ENCODE data around the gene CBX1.
A peak's percentile ranks its signal among the peaks of the same experiment; 100 is the strongest.
"Not testable (repeated sequence)": the region's sequence is repeated elsewhere in the genome, so short reads cannot be mapped to it uniquely, and the experiment has no call there.

The CBX1 gene

DNA sequence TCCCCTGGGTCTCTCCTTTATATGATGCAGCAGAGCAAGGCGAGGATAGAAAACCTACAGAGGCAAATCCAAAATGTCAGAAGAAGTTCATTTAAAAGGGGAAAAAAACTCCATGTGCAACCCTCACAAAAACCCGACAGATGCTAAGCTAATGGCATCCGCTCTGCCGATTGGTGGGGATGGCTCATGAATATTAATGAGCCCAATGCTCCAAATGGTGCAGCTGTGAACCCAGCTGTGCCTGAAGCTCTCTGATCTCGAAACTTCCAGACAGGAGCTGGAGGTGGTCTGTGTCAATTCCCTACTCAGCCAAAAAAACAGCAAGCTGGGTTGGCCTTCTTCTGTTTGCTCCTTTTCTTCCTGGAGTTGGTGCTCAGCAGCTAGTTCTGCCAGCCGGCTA lies 21.8 kb upstream of the CBX1 start:
- DNase-seq, result no peak

DNA sequence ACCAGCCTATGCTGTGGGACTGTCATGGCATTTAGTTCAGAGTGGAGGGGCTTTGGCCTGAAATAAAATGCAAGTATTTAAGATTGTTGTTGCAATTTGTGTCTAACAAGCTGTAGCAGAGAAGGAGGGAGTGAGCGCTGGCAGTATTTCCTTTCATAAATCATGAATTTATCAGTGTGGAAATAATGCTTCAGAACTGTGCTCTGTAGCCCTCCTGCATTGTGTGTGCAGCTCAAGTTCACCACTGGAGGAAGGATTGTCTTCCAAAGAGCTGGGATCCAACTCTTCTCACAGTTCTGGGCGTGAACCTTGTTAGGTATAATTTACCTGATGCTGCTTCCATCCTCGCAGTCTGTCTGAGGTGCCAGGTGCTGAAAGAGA lies 21.4 kb upstream of the CBX1 start:
- DNase-seq, result no peak

- DNase-seq, result peak in 1 of 2 experiments; percentile 29
These were observed 20.8 kb upstream of the CBX1 start for GRCh38 chr17:48121923-48122664.

GRCh38 chr17:48113201-48113676 lies 12.0 kb upstream of the CBX1 start:
- DNase-seq, result no peak

- DNase-seq, result no peak
These were observed 10.6 kb upstream of the CBX1 start for GRCh38 chr17:48111937-48112241.

DNA sequence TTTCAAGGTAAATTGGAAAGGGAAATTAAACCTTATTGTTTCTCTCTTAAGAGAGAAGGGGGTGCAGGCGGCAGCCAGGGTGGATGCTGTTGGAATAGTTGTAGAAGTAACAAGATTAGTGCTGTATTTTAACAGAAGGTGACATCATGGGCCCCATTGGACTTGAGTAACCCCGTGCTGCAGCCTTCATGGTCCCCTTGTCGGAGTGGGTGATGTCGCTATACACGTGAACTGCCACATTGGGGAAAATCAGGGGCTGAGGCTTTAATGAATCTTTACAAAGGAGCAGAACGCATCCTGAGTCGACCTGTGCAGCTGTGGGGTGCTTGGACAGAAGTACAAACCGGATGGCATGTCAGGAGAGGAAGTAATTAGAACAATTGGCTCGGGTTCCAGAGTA lies 9.5 kb upstream of the CBX1 start:
- DNase-seq, result no peak

GRCh38 chr17:48107137-48108055 lies 6.1 kb upstream of the CBX1 start, which contains the start of gene SNX11:
Gene SNX11, plus strand, starts transcription at chr17:48107766. Its CDS starts 4,278 bp downstream, at chr17:48112044.
- peak; percentile 85 to 94 for DNase-seq

- DNase-seq, result no peak
These were observed 5.5 kb upstream of the CBX1 start for GRCh38 chr17:48106802-48107136.

- no peak for DNase-seq
These were observed 3.2 kb upstream of the CBX1 start for GRCh38 chr17:48104440-48104839.

GRCh38 chr17:48102798-48103715 lies 1.8 kb upstream of the CBX1 start:
- no peak for DNase-seq

DNA sequence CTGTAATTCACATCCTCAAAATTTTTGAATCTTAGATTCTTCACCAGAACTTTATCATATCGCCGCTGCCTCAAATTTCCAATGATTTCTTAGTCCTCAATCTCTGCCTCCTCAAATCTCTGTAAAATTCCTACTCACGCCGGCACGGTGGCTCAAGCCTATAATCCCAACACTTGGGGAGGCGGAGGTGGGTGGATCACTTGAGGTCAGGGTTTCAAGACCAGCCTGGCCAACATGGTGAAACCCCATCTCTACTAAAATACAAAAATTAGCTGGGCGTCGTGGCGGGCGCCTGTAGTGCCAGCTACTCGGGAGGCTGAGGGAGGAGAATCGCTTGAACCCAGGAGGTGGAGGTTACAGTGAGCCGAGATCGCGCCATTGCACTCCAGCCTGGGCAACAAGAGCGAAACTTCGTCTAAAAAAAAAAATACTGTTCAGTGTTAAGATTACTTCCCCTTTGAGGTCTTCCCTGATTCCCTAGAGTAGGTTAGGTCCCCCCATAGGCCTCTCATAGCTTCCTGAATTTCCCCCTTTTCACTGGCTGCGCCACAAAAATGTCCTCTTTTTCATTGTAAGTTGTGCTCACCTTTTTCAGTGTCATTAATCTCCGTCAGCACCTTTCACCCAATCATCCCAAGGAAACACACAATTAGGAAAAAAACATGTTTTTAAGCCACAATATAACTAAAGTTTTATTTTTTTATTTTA lies 919 bp upstream of the CBX1 start:
- no peak for DNase-seq

DNA sequence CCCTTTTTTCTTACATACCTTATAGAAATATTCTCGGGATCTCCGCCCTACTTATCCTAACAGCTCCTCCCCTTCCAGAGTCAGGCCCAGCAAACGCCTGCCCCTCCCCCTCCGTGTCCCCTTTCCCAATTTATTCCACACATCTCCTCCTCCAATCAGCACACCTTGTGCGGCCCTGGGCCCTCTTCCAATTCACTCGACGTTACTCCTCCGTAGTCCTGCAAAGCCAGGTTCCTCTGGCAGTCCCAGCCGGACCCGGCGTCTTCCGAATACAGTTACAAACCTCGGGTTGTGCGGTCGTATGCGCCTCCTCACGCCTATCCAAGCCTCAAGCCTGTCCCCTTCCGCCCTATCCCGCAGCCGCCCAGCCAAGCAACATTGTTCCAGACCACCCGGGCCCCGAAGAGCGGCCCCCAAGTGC lies 677 bp downstream of the CBX1 start:
- peak in 1 of 2 experiments; percentile 44 for DNase-seq

GRCh38 chr17:48100160-48100559 lies 1.1 kb downstream of the CBX1 start:
- DNase-seq, result no peak

- DNase-seq, result no peak
These were observed 5.7 kb downstream of the CBX1 start for GRCh38 chr17:48095611-48096010.

DNA sequence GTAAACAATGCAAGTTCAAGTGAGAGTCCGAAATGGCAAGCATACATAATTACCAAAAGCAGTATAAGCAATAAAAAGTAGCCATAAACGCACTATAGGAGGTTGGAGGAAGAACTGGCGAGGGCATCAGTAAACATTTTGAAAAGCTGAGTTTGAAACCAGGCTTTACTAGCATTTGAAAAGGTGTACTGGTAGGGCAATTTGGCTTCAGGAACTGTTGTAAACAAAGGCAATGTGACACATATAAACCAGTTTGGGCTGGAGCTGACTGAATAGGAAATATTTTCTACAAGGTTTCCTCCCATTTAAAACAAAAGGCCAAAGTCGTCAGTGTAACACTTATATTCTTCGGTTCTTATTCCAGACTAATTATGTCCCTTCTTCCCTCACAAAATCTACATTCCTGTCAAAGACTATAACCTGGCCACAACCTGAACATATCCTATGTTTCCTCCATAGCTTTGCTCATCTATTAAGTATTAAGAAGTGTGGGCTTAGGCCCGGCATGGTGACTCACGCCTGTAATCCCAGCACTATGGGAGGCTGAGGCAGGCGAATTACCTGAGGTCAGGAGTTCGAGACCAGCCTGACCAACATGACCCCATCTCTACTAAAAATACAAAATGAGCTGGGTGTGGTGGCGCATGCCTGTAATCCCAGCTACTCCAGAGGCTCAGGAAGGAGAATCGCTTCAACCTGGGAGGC lies 7.8 kb downstream of the CBX1 start:
- DNase-seq, result no peak

DNA sequence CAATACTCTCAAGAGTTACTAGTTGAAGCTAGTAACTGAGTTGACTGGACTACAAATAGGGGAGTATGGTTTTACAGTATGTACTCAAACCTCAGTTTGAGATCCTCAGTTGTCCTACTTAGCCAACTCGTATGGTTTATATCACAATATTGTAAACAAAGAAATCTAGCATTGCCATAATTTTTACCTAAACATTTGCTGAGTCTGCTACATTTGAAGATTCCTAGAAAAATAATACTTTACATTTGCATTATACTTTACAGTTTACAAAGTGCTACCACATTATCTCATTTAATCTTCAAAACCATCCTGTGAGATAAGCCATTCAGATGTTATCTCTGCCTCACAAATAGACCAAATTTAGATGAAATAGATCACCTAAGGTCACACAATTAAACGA lies 16.3 kb downstream of the CBX1 start:
- DNase-seq, result no peak

DNA sequence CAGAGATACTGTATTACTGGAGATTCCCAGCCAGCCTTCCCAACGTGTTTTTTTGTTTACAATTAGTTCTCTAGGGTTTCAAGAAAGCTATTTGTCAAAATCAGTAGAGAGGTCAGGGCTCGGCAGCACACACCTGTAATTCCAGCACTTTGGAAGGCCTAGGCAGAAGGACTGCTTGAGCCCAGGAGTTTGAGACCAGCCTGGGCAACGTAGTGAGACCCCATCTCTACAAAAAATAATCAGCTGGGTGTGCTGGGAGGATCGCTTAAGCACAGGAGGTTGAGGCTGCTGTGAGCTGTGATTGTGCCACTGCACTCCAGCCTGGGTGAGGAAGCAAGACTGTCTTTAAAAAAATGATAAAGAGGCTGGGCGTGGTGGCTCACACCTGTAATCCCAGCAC lies 19.4 kb downstream of the CBX1 start:
- no peak for DNase-seq

DNA sequence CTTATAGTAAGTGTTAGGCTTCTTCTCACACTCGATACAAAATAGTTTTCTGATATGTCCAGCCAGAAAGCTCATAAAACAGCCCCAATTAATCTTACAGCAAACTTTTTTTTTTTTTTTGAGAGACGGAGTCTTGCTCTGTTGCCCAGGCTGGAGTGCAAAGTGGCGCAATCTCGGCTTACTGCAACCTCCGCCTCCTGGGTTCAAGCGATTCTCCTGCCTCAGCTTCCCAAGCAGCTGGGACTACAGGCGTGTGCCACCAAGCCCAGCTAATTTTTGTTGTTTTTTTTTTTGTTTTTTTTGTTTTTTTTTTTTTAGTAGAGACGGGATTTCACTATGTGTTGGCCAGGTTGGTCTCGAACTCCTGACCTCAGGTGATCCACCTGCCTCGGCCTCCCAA lies 24.1 kb downstream of the CBX1 start:
- DNase-seq, result not testable (repeated sequence)

GRCh38 chr17:48074322-48075081 lies 26.8 kb downstream of the CBX1 start:
- peak; percentile 13 to 17 for DNase-seq

- DNase-seq, result not testable (repeated sequence)
These were observed 27.6 kb downstream of the CBX1 start for GRCh38 chr17:48073566-48074094.

GRCh38 chr17:48072811-48073210 lies 28.5 kb downstream of the CBX1 start:
- not testable (repeated sequence) for DNase-seq

All from NCI-H187 (cell line).